HepG2 (cell line): ENCODE results near the gene FITM2. TPM values are rescaled to one million over a fixed set of nuclear protein-coding genes. Genes with fewer than 3 reads are reported as not detected.

Experiments
- FOXM1 ChIP-seq: sonication (generic); formaldehyde crosslinking; IDR thresholded peaks from 2 replicates; pipeline ENCODE4 v1.5.0; 2020; ENCODE audit warnings: missing genetic modification reagents
- GFI1 ChIP-seq: sonication (generic); formaldehyde crosslinking; IDR thresholded peaks from 2 replicates; pipeline ENCODE4 v1.5.0; 2020; ENCODE audit warnings: missing genetic modification reagents, mild to moderate bottlenecking, borderline replicate concordance
- HDAC1 ChIP-seq: sonication (generic); formaldehyde crosslinking; IDR thresholded peaks from 2 replicates; pipeline ENCODE4 v1.5.1; 2020; ENCODE audit warnings: mild to moderate bottlenecking, missing genetic modification reagents
- MED8 ChIP-seq: sonication (generic); formaldehyde crosslinking; IDR thresholded peaks from 2 replicates; pipeline ENCODE4 v1.8.1; 2023; ENCODE audit warnings: mild to moderate bottlenecking, missing genetic modification reagents; ENCODE audit not compliant: insufficient replicate concordance
- MIER3 ChIP-seq: IDR thresholded peaks from 2 replicates; pipeline ENCODE4 v1.6.1; 2016; ENCODE audit warnings: missing compliant biosample characterization, borderline replicate concordance
- MTF2 ChIP-seq: sonication (generic); formaldehyde crosslinking; IDR thresholded peaks from 2 replicates; pipeline ENCODE4 v1.5.0; 2020; ENCODE audit warnings: missing genetic modification reagents, borderline replicate concordance
- NFIB ChIP-seq: sonication (generic); formaldehyde crosslinking; IDR thresholded peaks from 2 replicates; pipeline ENCODE4 v1.9.0; 2021; ENCODE audit warnings: missing genetic modification reagents, mild to moderate bottlenecking, borderline replicate concordance
- NR3C1 ChIP-seq: sonication (generic); formaldehyde crosslinking; IDR thresholded peaks from 2 replicates; pipeline ENCODE4 v1.4.0; 2020; ENCODE audit warnings: missing genetic modification reagents
- PAF1 ChIP-seq: IDR thresholded peaks from 2 replicates; pipeline ENCODE4 v1.6.1; 2016; ENCODE audit warnings: missing genetic modification reagents, missing compliant biosample characterization
- PAX8 ChIP-seq: sonication (generic); formaldehyde crosslinking; IDR thresholded peaks from 2 replicates; pipeline ENCODE4 v1.8.0; 2022; ENCODE audit warnings: mild to moderate bottlenecking, missing genetic modification reagents, borderline replicate concordance
- PAXIP1 ChIP-seq: sonication (generic); formaldehyde crosslinking; conservative IDR thresholded peaks from 2 replicates; pipeline ENCODE4 v1.4.0; 2020; ENCODE audit warnings: mild to moderate bottlenecking, missing genetic modification reagents, moderate library complexity
- PHB2 ChIP-seq: fragments of 450-650 bp; IDR thresholded peaks from 2 replicates; pipeline ENCODE4 v1.6.1; 2018; ENCODE audit not compliant: partially characterized antibody
- REXO4 ChIP-seq: sonication (generic); formaldehyde crosslinking; IDR thresholded peaks from 2 replicates; pipeline ENCODE4 v1.8.0; 2022; ENCODE audit warnings: missing genetic modification reagents, mild to moderate bottlenecking, borderline replicate concordance
- SOX13 ChIP-seq, 3 experiments: fragments of 450-650 bp in 1 of 3; sonication (generic) in 1 of 3; formaldehyde crosslinking in 1 of 3; IDR thresholded peaks in 2 of 3; conservative IDR thresholded peaks in 1 of 3; 2 replicates each; pipeline versions ENCODE4 v1.5.0 to v1.6.1; 2016 to 2020; ENCODE audit warnings: antibody characterized with exemption in 1 of 3, mild to moderate bottlenecking in 1 of 3, missing compliant biosample characterization in 1 of 3, missing genetic modification reagents in 1 of 3, moderate library complexity in 1 of 3
- ZBTB21 ChIP-seq: sonication (generic); formaldehyde crosslinking; IDR thresholded peaks from 2 replicates; pipeline ENCODE4 v1.4.0; 2020; ENCODE audit warnings: missing genetic modification reagents
- ZIK1 ChIP-seq: sonication (generic); formaldehyde crosslinking; IDR thresholded peaks from 2 replicates; pipeline ENCODE4 v1.5.0; 2020; ENCODE audit warnings: mild to moderate bottlenecking, low read depth, missing genetic modification reagents, borderline replicate concordance
- ZNF10 ChIP-seq: sonication (generic); formaldehyde crosslinking; IDR thresholded peaks from 2 replicates; pipeline ENCODE4 v1.4.0; 2020; ENCODE audit warnings: mild to moderate bottlenecking, low read depth, missing genetic modification reagents, borderline replicate concordance
- ZNF605 ChIP-seq: sonication (generic); formaldehyde crosslinking; IDR thresholded peaks from 2 replicates; pipeline ENCODE4 v1.8.0; 2022; ENCODE audit warnings: mild to moderate bottlenecking, missing genetic modification reagents
- ZNF615 ChIP-seq: sonication (generic); formaldehyde crosslinking; IDR thresholded peaks from 2 replicates; pipeline ENCODE4 v1.5.0; 2020; ENCODE audit warnings: mild to moderate bottlenecking, missing genetic modification reagents, borderline replicate concordance
- ZNF644 ChIP-seq: IDR thresholded peaks from 2 replicates; pipeline ENCODE4 v1.6.1; 2016; ENCODE audit warnings: low read depth
- ZNF883 ChIP-seq: sonication (generic); formaldehyde crosslinking; IDR thresholded peaks from 2 replicates; pipeline ENCODE4 v1.5.1; 2020; ENCODE audit warnings: mild to moderate bottlenecking, missing genetic modification reagents; ENCODE audit errors: not compliant biosample characterization
- polyA plus RNA-seq, 8 experiments: library from polyadenylated mRNA; depleted of rRNA in 3 of 8; stranded (reverse) in 7 of 8; unstranded in 1 of 8; fragments of >200 nt; fragmentation: Illumina TruSeq in 4 of 8; extraction: Trizol in 4 of 8; gene quantifications; 2 replicates each; pipeline versions ENCODE4 v1.2.1 to v1.2.3, GENCODE V29; 2011 to 2016; ENCODE audit warnings: low read depth in 4 of 8, missing spikeins in 1 of 8, mixed read lengths in 1 of 8; ENCODE audit not compliant: insufficient read depth in 1 of 8
- total RNA-seq, 5 experiments: library from RNA; depleted of rRNA; stranded (reverse); fragments of >200 nt; fragmentation: Illumina TruSeq; extraction: Trizol; gene quantifications; 2 replicates each; pipeline ENCODE4 v1.2.3, GENCODE V29; 2016; ENCODE audit warnings: low read depth in 1 of 5

The FITM2 gene
- total and polyA plus RNA-seq, 2 of the 13 experiments (the other 11 are each of a cell fraction or from before 2014, with no cell fraction given), result 9.6 to 24.5 TPM

GRCh38 chr20:44274303-44275017, 36.5 kb downstream of the FITM2 start (continued):
- TF ChIP-seq HDAC1 (CRISPR knock-in tag) (0 out of 2 replicates have a peak, but pooled peaks have one; percentile 43), SOX13 (IDR thresholded peaks at IDR 0.05) (peak; percentile 42; the same call in 1 of the 2 replicates), SOX13 (CRISPR knock-in tag; conservative IDR thresholded peaks at IDR 0.05 in 1 of 2, IDR thresholded peaks at IDR 0.05 in 1 of 2) (peak in 1 of 2 experiments; percentile 47; a peak in 1 of 4 replicates), ZNF10 (CRISPR knock-in tag) (no peak), ZNF615 (CRISPR knock-in tag) (no peak), PAXIP1 (CRISPR knock-in tag) (peak; percentile 87), PHB2 (no peak), MIER3 (CRISPR knock-in tag) (no peak), ZNF883 (CRISPR knock-in tag) (no peak), MTF2 (CRISPR knock-in tag) (no peak), ZBTB21 (CRISPR knock-in tag) (no peak), MED8 (CRISPR knock-in tag) (no peak), ZNF605 (peak; percentile 83), PAF1 (CRISPR knock-in tag) (no peak), NR3C1 (no peak), ZNF644 (CRISPR knock-in tag) (no peak; the same call in 1 of the 2 replicates), ZIK1 (CRISPR knock-in tag) (no peak), FOXM1 (CRISPR knock-in tag) (no peak), GFI1 (CRISPR knock-in tag) (peak; percentile 59), REXO4 (CRISPR knock-in tag) (no peak), NFIB (CRISPR knock-in tag) (no peak), PAX8 (no peak)
